Stimulated activated CD8-positive, alpha-beta memory T cell treated with anti-CD3 and anti-CD28 coated beads, Interleukin-7, amount 100 ng/mL, for 4 hours (primary cell): ENCODE data around the gene PFKP.
"Not testable (repeated sequence)": the region's sequence is repeated elsewhere in the genome, so short reads cannot be mapped to it uniquely, and the experiment has no call there.

ENCODE experiments used
- DNase-seq, 2 donors: peaks; one replicate each; pipeline ENCODE4 v3.0.0-alpha.2; 2020; ENCODE audit warnings: low read depth in 2 of 2

The PFKP gene

GRCh38 chr10:3159152-3159551 lies 91.8 kb downstream of the PFKP start:
- DNase-seq, result no peak

- no peak for DNase-seq
Observed at GRCh38 chr10:3162533-3162932, 95.2 kb downstream of the PFKP start.

- DNase-seq, result no peak
Observed at GRCh38 chr10:3163879-3164278, 96.5 kb downstream of the PFKP start.

GRCh38 chr10:3165196-3165595 lies 97.8 kb downstream of the PFKP start:
- no peak for DNase-seq

- DNase-seq, result no peak
Observed at GRCh38 chr10:3166496-3167290, 99.3 kb downstream of the PFKP start.

- DNase-seq, result no peak
Observed at GRCh38 chr10:3167611-3168330, 100.4 kb downstream of the PFKP start.

- DNase-seq, result no peak
Observed at GRCh38 chr10:3169271-3169670, 101.9 kb downstream of the PFKP start.

GRCh38 chr10:3169673-3170072 lies 102.3 kb downstream of the PFKP start:
- DNase-seq, result no peak

- DNase-seq, result not testable (repeated sequence)
Observed at GRCh38 chr10:3171488-3171887, 104.1 kb downstream of the PFKP start.

- peak; percentile 55 to 60 for DNase-seq
Observed at GRCh38 chr10:3172081-3172445, 104.7 kb downstream of the PFKP start.

- peak; percentile 98 to 99 for DNase-seq
Observed at GRCh38 chr10:3172446-3173170, 105.3 kb downstream of the PFKP start, which contains the start of gene PITRM1. PITRM1 (minus strand) TSS chr10:3172782; CDS start chr10:3172772, 10 bp downstream.

GRCh38 chr10:3173171-3173878 lies 106.0 kb downstream of the PFKP start:
- DNase-seq, result no peak

- no peak for DNase-seq
Observed at GRCh38 chr10:3178042-3178441, 110.7 kb downstream of the PFKP start.

- DNase-seq, result no peak
Observed at GRCh38 chr10:3179174-3179573, 111.8 kb downstream of the PFKP start.

- no peak for DNase-seq
Observed at GRCh38 chr10:3180355-3181025, 113.1 kb downstream of the PFKP start.

GRCh38 chr10:3185386-3185785 lies 118.0 kb downstream of the PFKP start:
- peak in 1 of 2 donors; percentile 8 for DNase-seq

GRCh38 chr10:3186368-3186767 lies 119.0 kb downstream of the PFKP start:
- DNase-seq, result peak; percentile 33 to 34
